PC-3 (cell line): ENCODE results near the gene TBX6. TPM values are rescaled to one million over a fixed set of nuclear protein-coding genes. Genes with fewer than 3 reads are reported as not detected.
"Not testable (repeated sequence)": the region's sequence is repeated elsewhere in the genome, so short reads cannot be mapped to it uniquely, and the experiment has no call there.

Source experiments
- ATAC-seq: fragments of 200-7000 bp; cut with Tn5 transposase; 2 replicates; pipeline ENCODE4 v1.9.1; 2020; ENCODE audit warnings: mild to moderate bottlenecking, moderate library complexity
- BruUV-seq: library from RNA; stranded (reverse); fragments of 400-500 nt; replicated peaks from 2 replicates; lab custom pipeline; 2021; lab: Mats Ljungman, UMichigan
- CTCF ChIA-PET: fragments of 300-600 bp; sonication (Branson Sonifier 250); formaldehyde crosslinking; loops from one replicate; lab custom pipeline; 2022; ENCODE audit warnings: antibody characterized with exemption; lab: Charles Lee
- POLR2A ChIA-PET: fragments of 300-600 bp; sonication (Branson Sonifier 250); formaldehyde crosslinking; loops from one replicate; lab custom pipeline; 2022; ENCODE audit warnings: antibody characterized with exemption; ENCODE audit not compliant: unreplicated experiment; lab: Charles Lee
- DNase-seq: peaks from one replicate; pipeline ENCODE4 v3.0.0-alpha.2; 2015
- H2AFZ ChIP-seq: fragments of 300-600 bp; sonication (generic); 2 replicates; pipeline ENCODE4 v1.6.0; 2016; ENCODE audit warnings: antibody characterized with exemption, low read length
- H3F3A ChIP-seq: fragments of 300-600 bp; sonication (generic); one replicate; pipeline ENCODE4 v1.6.0; 2017; ENCODE audit warnings: antibody characterized with exemption, low read length, control low read depth, mild to moderate bottlenecking; ENCODE audit not compliant: unreplicated experiment
- H3K27ac ChIP-seq: fragments of 300-600 bp; sonication (generic); 2 replicates; pipeline ENCODE4 v1.5.1; 2016; ENCODE audit warnings: mild to moderate bottlenecking, low read length
- H3K27me3 ChIP-seq: fragments of 300-600 bp; sonication (generic); 2 replicates; pipeline ENCODE4 v1.6.1; 2016; ENCODE audit warnings: low read length, mixed read lengths
- H3K36me3 ChIP-seq: fragments of 300-600 bp; sonication (generic); 2 replicates; pipeline ENCODE4 v1.6.1; 2016; ENCODE audit warnings: low read depth, mixed run types, low read length, mixed read lengths
- H3K4me1 ChIP-seq: fragments of 300-600 bp; sonication (generic); 2 replicates; pipeline ENCODE4 v1.5.1; 2016; ENCODE audit warnings: low read length; ENCODE audit not compliant: insufficient read depth
- H3K4me2 ChIP-seq: fragments of 300-600 bp; sonication (generic); 2 replicates; pipeline ENCODE4 v1.6.0; 2016; ENCODE audit warnings: low read length
- H3K4me3 ChIP-seq: fragments of 300-600 bp; sonication (generic); 2 replicates; pipeline ENCODE4 v1.5.1; 2016; ENCODE audit warnings: mild to moderate bottlenecking, low read length, mixed read lengths
- H3K79me2 ChIP-seq: fragments of 300-600 bp; sonication (generic); 2 replicates; pipeline ENCODE4 v1.6.1; 2017; ENCODE audit warnings: low read length, mixed read lengths
- H3K9ac ChIP-seq: fragments of 300-600 bp; sonication (generic); 2 replicates; pipeline ENCODE4 v1.6.0; 2016; ENCODE audit warnings: mild to moderate bottlenecking, low read length
- H3K9me2 ChIP-seq: fragments of 300-600 bp; sonication (generic); replicated peaks from 2 replicates; pipeline ENCODE4 v1.6.1; 2016; ENCODE audit warnings: mixed run types, low read length, mixed read lengths
- H3K9me3 ChIP-seq: fragments of 300-600 bp; sonication (generic); 2 replicates; pipeline ENCODE4 v1.6.1; 2016; ENCODE audit warnings: low read length, mixed read lengths
- H4K20me1 ChIP-seq: fragments of 300-600 bp; sonication (generic); 2 replicates; pipeline ENCODE4 v1.6.1; 2016; ENCODE audit warnings: low read length, mixed read lengths
- EZH2 ChIP-seq: fragments of 300-600 bp; sonication (generic); IDR thresholded peaks from one replicate; pipeline ENCODE4 v1.6.1; 2017; ENCODE audit warnings: antibody characterized with exemption, mild to moderate bottlenecking, low read length; ENCODE audit not compliant: unreplicated experiment
- EZH2phosphoT487 ChIP-seq: fragments of 300-600 bp; sonication (generic); IDR thresholded peaks from 2 replicates; pipeline ENCODE4 v1.6.1; 2018; ENCODE audit warnings: mild to moderate bottlenecking, antibody characterized with exemption, low read length, borderline replicate concordance
- intact Hi-C: fragments of 100-400 bp; cut with micrococcal nuclease; formaldehyde crosslinking; loops from 2 replicates; pipeline ENCODE4 v1.9.0; 2023
- total RNA-seq: library from RNA; depleted of rRNA; stranded (reverse); fragments of >200 nt; gene quantifications from 2 replicates; pipeline ENCODE4 v1.2.3, GENCODE V29; 2014
- TF ChIP-seq, protein P1 (sequence below): fragments of 300-600 bp; sonication (generic); conservative IDR thresholded peaks from 2 replicates; pipeline ENCODE4 v1.5.1; 2017; ENCODE audit warnings: antibody characterized with exemption, low read depth, mild to moderate bottlenecking, low read length

TBX6 gene
- total RNA-seq, 1 experiment from 2014 or later, result 1.1 TPM

DNA sequence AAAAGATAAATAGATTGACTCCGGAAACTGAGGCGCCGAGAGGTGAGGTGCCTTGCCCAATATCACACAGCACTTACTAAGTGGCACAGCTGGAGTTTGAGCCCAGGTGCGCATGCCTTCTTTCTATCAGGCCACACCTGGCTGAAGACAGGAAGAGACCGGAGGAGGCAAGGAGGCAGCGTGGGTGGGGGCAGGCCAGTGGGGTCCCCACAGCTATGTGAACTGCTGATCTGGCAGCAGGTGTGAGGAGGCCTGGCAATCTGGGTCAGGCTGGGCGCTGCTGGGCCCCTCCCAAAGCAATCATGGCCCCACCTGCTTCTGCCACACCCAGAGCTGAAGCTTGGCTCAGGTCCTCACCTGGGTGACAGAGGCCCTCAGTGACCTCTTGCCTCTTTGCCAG is 23.5 kb upstream of the TBX6 start:
- H3K4me2 ChIP-seq, result no peak overlapping the region
- no peaks in the 10 kb centered on the region for H3F3A ChIP-seq
- no peak overlapping the region for H3K27ac ChIP-seq
- no peak overlapping the region for H3K9ac ChIP-seq
- no peaks in the 10 kb centered on the region for H4K20me1 ChIP-seq
- H2AFZ ChIP-seq, result no peak overlapping the region
- TF ChIP-seq EZH2, result no peak
- TF ChIP-seq, protein P1, sequence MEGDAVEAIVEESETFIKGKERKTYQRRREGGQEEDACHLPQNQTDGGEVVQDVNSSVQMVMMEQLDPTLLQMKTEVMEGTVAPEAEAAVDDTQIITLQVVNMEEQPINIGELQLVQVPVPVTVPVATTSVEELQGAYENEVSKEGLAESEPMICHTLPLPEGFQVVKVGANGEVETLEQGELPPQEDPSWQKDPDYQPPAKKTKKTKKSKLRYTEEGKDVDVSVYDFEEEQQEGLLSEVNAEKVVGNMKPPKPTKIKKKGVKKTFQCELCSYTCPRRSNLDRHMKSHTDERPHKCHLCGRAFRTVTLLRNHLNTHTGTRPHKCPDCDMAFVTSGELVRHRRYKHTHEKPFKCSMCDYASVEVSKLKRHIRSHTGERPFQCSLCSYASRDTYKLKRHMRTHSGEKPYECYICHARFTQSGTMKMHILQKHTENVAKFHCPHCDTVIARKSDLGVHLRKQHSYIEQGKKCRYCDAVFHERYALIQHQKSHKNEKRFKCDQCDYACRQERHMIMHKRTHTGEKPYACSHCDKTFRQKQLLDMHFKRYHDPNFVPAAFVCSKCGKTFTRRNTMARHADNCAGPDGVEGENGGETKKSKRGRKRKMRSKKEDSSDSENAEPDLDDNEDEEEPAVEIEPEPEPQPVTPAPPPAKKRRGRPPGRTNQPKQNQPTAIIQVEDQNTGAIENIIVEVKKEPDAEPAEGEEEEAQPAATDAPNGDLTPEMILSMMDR, result no peak
- no peak for TF ChIP-seq EZH2phosphoT487
- ChIA-PET POLR2A (interaction anchor here (0.6 kb wide), 1 partner anchor 168 kb away, joined by 6 read pairs; no protein-coding TSS in a partner anchor), CTCF (no interaction called here)
- intact Hi-C loops, result no loop called here
- H3K9me3 ChIP-seq, result no peaks in the 10 kb centered on the region
- no peaks in the 10 kb centered on the region for H3K9me2 ChIP-seq
- ATAC-seq, result peak; percentile 44; the same call in 1 of the 2 replicates
- H3K79me2 ChIP-seq, result no peaks in the 10 kb centered on the region
- DNase-seq, result no peak
- H3K27me3 ChIP-seq, result no peaks in the 10 kb centered on the region
- BruUV-seq, result no TSS peak
- H3K36me3 ChIP-seq, result no peaks in the 10 kb centered on the region
- H3K4me3 ChIP-seq, result no peak overlapping the region
- H3K4me1 ChIP-seq, result peaks cover 11% of the 10 kb centered on the region

DNA sequence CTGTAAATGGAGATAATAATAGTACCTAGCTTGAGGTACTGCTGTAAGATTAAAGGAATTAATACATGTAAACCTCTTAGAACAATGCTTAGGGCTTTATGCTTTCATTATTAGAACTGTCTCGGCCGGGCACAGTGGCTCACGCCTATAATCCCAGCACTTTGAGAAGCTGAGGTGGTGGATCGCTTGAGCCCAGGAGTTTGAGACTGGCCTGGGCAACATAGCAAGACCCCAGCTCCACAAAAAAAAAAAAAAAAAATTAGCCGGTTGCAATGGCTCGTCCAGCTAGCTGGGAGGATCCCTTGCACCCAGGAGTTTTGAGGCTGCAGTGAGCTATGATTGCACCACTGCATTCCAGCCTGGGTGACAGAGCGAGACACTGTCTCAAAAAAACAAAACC is 23.1 kb upstream of the TBX6 start:
- H3K27ac ChIP-seq, result not testable (repeated sequence)

DNA sequence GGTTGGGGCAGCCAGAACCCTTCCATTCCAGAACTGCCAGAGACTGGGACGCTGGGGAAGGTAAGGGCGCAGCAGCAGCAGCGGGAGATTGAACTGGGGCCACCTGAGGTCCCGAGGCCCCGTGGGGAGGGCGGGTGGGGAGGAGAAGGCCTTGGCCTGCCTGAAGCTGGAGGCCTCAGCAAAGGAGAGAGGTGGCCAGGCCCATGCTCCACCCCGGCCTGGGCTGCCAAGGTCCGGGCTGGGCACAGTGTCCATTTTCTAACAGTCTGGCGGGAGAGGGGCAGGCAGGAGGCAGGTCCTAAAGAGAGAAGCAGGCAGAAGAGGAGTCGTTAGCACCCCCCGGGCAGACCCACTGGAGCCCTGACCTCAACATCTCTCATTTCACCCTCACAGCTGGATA is 22.7 kb upstream of the TBX6 start:
- POLR2A ChIA-PET, result interaction anchor here (0.6 kb wide), 1 partner anchor 168 kb away, joined by 6 read pairs; no protein-coding TSS in a partner anchor
- DNase-seq (no peak), ATAC-seq (no peak)
- Histone ChIP-seq H3K9me3 (no peaks in the 10 kb centered on the region), H3K79me2 (no peaks in the 10 kb centered on the region), H3K4me1 (peaks cover 11% of the 10 kb centered on the region), H3K27ac (no peak overlapping the region), H3K9ac (no peak overlapping the region), H2AFZ (no peak overlapping the region), H3K27me3 (no peaks in the 10 kb centered on the region), H3K4me3 (no peak overlapping the region), H3K9me2 (no peaks in the 10 kb centered on the region), H3F3A (no peaks in the 10 kb centered on the region), H3K36me3 (no peaks in the 10 kb centered on the region), H4K20me1 (no peaks in the 10 kb centered on the region), H3K4me2 (no peak overlapping the region)
- no TSS peak for BruUV-seq
- CTCF ChIA-PET, result no interaction called here
- intact Hi-C loops, result no loop called here
- TF ChIP-seq EZH2phosphoT487, result no peak
- TF ChIP-seq, protein P1, result no peak
- no peak for TF ChIP-seq EZH2

More for the DNA sequence above, 23.1 kb upstream of the TBX6 start:
- H3K79me2 ChIP-seq, CTCF ChIA-PET, H3K27me3 ChIP-seq, H3K4me2 ChIP-seq, H3K4me3 ChIP-seq, DNase-seq, H2AFZ ChIP-seq, BruUV-seq, H3F3A ChIP-seq, H3K9ac ChIP-seq, H3K9me2 ChIP-seq, H3K9me3 ChIP-seq, H4K20me1 ChIP-seq, intact Hi-C loops, ATAC-seq, H3K36me3 ChIP-seq: not testable (repeated sequence)
- H3K4me1 ChIP-seq, result peaks cover 11% of the 10 kb centered on the region
- POLR2A ChIA-PET, result interaction anchor here (0.6 kb wide), 1 partner anchor 168 kb away, joined by 6 read pairs; no protein-coding TSS in a partner anchor
